GM19324 (cell line): ENCODE measurements around the gene PACS1.
A peak's percentile ranks its signal among the peaks of the same experiment; 100 is the strongest.

Experiments
- ATAC-seq: cut with Tn5 transposase; IDR thresholded peaks from one replicate; pipeline ENCODE4 v1.9.1; 2021; ENCODE audit warnings: mild to moderate bottlenecking, moderate library complexity; ENCODE audit not compliant: unreplicated experiment, low FRiP score

PACS1 gene

GRCh38 chr11:66048547-66049323 lies 21.3 kb upstream of the PACS1 start, which contains the start of gene GAL3ST3:
TSS of gene GAL3ST3 (minus strand) at chr11:66049161. CDS start at chr11:66045415, 3,746 bp downstream.
- no peak for ATAC-seq

GRCh38 chr11:66050581-66051231 lies 19.4 kb upstream of the PACS1 start:
- no peak for ATAC-seq

GRCh38 chr11:66051371-66051765 lies 18.7 kb upstream of the PACS1 start:
- no peak for ATAC-seq

- ATAC-seq, result peak; percentile 96
Measured at GRCh38 chr11:66051766-66052663, 18.1 kb upstream of the PACS1 start, which contains the start of gene SF3B2. TSS of gene SF3B2 (plus strand) at chr11:66052364. CDS start at chr11:66052385, 21 bp downstream.

- no peak for ATAC-seq
Measured at GRCh38 chr11:66052664-66052982, 17.4 kb upstream of the PACS1 start.

- no peak for ATAC-seq
Measured at GRCh38 chr11:66055021-66055420, 15.1 kb upstream of the PACS1 start.

- ATAC-seq, result no peak
Measured at GRCh38 chr11:66056501-66056900, 13.6 kb upstream of the PACS1 start.

- ATAC-seq, result no peak
Measured at GRCh38 chr11:66059966-66060680, 9.9 kb upstream of the PACS1 start.

- ATAC-seq, result no peak
Measured at GRCh38 chr11:66061268-66061667, 8.8 kb upstream of the PACS1 start.

- no peak for ATAC-seq
Measured at GRCh38 chr11:66062408-66062807, 7.7 kb upstream of the PACS1 start.

- ATAC-seq, result no peak
Measured at GRCh38 chr11:66063900-66064299, 6.2 kb upstream of the PACS1 start.

GRCh38 chr11:66064571-66064970 lies 5.5 kb upstream of the PACS1 start:
- ATAC-seq, result no peak

- no peak for ATAC-seq
Measured at GRCh38 chr11:66066751-66067150, 3.3 kb upstream of the PACS1 start.

GRCh38 chr11:66067640-66068039 lies 2.4 kb upstream of the PACS1 start:
- ATAC-seq, result no peak

- ATAC-seq, result no peak
Measured at GRCh38 chr11:66068154-66068821, 1.8 kb upstream of the PACS1 start.

GRCh38 chr11:66068923-66069714 lies 953 bp upstream of the PACS1 start:
- peak; percentile 2 for ATAC-seq

GRCh38 chr11:66070604-66071380 lies 720 bp downstream of the PACS1 start:
- ATAC-seq, result peak; percentile 23

- ATAC-seq, result no peak
Measured at GRCh38 chr11:66071381-66071801, 1.3 kb downstream of the PACS1 start.
